ENCODE measurements around the gene NHS.

- TF ChIP-seq POLR2AphosphoS5 (IDR thresholded peaks at IDR 0.05; ENCODE audit: low read depth), result no peak
- TF ChIP-seq, protein P1, sequence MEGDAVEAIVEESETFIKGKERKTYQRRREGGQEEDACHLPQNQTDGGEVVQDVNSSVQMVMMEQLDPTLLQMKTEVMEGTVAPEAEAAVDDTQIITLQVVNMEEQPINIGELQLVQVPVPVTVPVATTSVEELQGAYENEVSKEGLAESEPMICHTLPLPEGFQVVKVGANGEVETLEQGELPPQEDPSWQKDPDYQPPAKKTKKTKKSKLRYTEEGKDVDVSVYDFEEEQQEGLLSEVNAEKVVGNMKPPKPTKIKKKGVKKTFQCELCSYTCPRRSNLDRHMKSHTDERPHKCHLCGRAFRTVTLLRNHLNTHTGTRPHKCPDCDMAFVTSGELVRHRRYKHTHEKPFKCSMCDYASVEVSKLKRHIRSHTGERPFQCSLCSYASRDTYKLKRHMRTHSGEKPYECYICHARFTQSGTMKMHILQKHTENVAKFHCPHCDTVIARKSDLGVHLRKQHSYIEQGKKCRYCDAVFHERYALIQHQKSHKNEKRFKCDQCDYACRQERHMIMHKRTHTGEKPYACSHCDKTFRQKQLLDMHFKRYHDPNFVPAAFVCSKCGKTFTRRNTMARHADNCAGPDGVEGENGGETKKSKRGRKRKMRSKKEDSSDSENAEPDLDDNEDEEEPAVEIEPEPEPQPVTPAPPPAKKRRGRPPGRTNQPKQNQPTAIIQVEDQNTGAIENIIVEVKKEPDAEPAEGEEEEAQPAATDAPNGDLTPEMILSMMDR (IDR thresholded peaks at IDR 0.05; ENCODE audit: insufficient read depth, low read length), result peak; percentile 12
- TF ChIP-seq, protein P2, sequence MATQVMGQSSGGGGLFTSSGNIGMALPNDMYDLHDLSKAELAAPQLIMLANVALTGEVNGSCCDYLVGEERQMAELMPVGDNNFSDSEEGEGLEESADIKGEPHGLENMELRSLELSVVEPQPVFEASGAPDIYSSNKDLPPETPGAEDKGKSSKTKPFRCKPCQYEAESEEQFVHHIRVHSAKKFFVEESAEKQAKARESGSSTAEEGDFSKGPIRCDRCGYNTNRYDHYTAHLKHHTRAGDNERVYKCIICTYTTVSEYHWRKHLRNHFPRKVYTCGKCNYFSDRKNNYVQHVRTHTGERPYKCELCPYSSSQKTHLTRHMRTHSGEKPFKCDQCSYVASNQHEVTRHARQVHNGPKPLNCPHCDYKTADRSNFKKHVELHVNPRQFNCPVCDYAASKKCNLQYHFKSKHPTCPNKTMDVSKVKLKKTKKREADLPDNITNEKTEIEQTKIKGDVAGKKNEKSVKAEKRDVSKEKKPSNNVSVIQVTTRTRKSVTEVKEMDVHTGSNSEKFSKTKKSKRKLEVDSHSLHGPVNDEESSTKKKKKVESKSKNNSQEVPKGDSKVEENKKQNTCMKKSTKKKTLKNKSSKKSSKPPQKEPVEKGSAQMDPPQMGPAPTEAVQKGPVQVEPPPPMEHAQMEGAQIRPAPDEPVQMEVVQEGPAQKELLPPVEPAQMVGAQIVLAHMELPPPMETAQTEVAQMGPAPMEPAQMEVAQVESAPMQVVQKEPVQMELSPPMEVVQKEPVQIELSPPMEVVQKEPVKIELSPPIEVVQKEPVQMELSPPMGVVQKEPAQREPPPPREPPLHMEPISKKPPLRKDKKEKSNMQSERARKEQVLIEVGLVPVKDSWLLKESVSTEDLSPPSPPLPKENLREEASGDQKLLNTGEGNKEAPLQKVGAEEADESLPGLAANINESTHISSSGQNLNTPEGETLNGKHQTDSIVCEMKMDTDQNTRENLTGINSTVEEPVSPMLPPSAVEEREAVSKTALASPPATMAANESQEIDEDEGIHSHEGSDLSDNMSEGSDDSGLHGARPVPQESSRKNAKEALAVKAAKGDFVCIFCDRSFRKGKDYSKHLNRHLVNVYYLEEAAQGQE (IDR thresholded peaks at IDR 0.05; ENCODE audit: insufficient replicate concordance, low read depth), result no peak
These were observed 315.0 kb downstream of the NHS start for GRCh38 chrX:17689971-17690409.
